Erythroblast (primary cell): ENCODE data around the gene CYTH3.

Source experiments
- GATA1 ChIP-seq: IDR thresholded peaks from 2 replicates; pipeline ENCODE4 v1.6.1; 2011; ENCODE audit warnings: low read depth, mild to moderate bottlenecking, control low read depth, low read length, moderate library complexity
- POLR2A ChIP-seq: IDR thresholded peaks from 2 replicates; pipeline ENCODE4 v1.6.1; 2011; ENCODE audit warnings: mild to moderate bottlenecking, low read length

DNA sequence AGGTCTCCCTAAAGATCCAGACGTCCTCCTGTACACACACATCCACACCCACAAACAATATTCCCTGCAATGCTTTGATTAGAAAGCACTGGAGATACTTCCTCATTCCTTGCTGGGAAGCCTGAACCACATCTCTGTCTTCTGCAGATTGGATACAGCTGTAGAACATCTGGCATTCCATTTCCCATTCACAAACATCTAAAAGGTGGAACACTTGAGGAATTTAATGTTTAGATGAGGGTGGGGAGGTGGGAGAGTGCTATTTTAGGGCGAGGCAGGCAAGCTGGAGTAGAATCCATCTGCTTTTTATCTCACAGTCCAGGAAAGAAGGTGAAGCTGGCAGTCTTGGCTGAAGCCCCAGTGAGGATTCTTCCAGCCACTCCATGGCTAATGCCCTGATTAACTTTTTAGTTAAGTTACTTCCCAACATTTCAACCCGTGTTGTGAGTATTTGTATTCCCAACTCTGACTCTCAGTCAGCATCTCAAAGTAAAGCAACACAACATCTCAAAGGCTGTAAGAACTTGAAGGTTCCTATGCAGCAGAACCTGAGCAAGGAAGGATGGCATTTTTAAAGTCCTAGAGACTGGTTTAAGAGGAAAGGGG lies 46.1 kb downstream of the CYTH3 start:
- TF ChIP-seq POLR2A (no peak), GATA1 (no peak)
